MCF 10A (cell line): ENCODE results near the gene AATK. TPM values are rescaled to one million over a fixed set of nuclear protein-coding genes. Genes with fewer than 3 reads are reported as not detected.

Source experiments
- BruUV-seq: library from RNA; stranded (reverse); fragments of 400-500 nt; replicated peaks from 2 replicates; lab custom pipeline; 2021; lab: Mats Ljungman, UMichigan
- CTCF ChIA-PET: fragments of 300-600 bp; sonication (Branson Sonifier 250); formaldehyde crosslinking; extraction: SDS; loops from one replicate; lab custom pipeline; 2021; ENCODE audit warnings: antibody characterized with exemption, inconsistent platforms; lab: Yijun Ruan, JAX
- POLR2A ChIA-PET: fragments of 300-600, 350-650 bp; sonication (Branson Sonifier 250); formaldehyde crosslinking; extraction: SDS; loops from one replicate; lab custom pipeline; 2020; ENCODE audit warnings: antibody characterized with exemption, inconsistent platforms; lab: Yijun Ruan, JAX
- DNase-seq: peaks from one replicate; pipeline ENCODE4 v3.0.0-alpha.2; 2018; ENCODE audit not compliant: unreplicated experiment
- H3K27ac Mint-ChIP-seq: one replicate; pipeline ENCODE4 v1.8.0; 2022; ENCODE audit warnings: mild to moderate bottlenecking, low read depth, mixed read lengths; ENCODE audit not compliant: unreplicated experiment
- H3K27me3 Mint-ChIP-seq: one replicate; pipeline ENCODE4 v1.8.0; 2022; ENCODE audit warnings: mixed read lengths; ENCODE audit not compliant: insufficient read depth, unreplicated experiment
- H3K36me3 Mint-ChIP-seq: one replicate; pipeline ENCODE4 v1.8.0; 2022; ENCODE audit warnings: mild to moderate bottlenecking, moderate library complexity, mixed read lengths; ENCODE audit not compliant: insufficient read depth, unreplicated experiment
- H3K4me1 Mint-ChIP-seq: one replicate; pipeline ENCODE4 v1.8.0; 2022; ENCODE audit warnings: mixed read lengths; ENCODE audit not compliant: insufficient read depth, unreplicated experiment
- H3K4me3 Mint-ChIP-seq: one replicate; pipeline ENCODE4 v1.8.0; 2022; ENCODE audit warnings: mild to moderate bottlenecking, moderate library complexity, mixed read lengths; ENCODE audit not compliant: unreplicated experiment
- H3K9me3 Mint-ChIP-seq: one replicate; pipeline ENCODE4 v1.8.0; 2022; ENCODE audit warnings: mixed read lengths; ENCODE audit not compliant: unreplicated experiment
- CTCF ChIP-seq: fragments of 200-600 bp; IDR thresholded peaks from one replicate; pipeline ENCODE4 v1.8.0; 2022; ENCODE audit warnings: antibody characterized with exemption, mild to moderate bottlenecking; ENCODE audit not compliant: unreplicated experiment
- intact Hi-C: fragments of 100-400 bp; cut with micrococcal nuclease; formaldehyde crosslinking; loops from 2 replicates; pipeline ENCODE4 v1.14.1; 2022
- total RNA-seq: library from RNA; stranded (reverse); gene quantifications from 2 replicates; pipeline ENCODE4 v1.2.3, GENCODE V29; 2022

Gene AATK
- total RNA-seq, 1 experiment from 2014 or later = 1.4 TPM

GRCh38 chr17:81167638-81168037 lies 1.6 kb upstream of the AATK start:
- ChIA-PET CTCF (interaction anchor here (0.6 kb wide), 1 partner anchor 9 kb away, joined by 4 read pairs; no protein-coding TSS in a partner anchor), POLR2A (no interaction called here)
- Mint-ChIP-seq H3K27ac (no peak overlapping the region), H3K4me1 (no peaks in the 10 kb centered on the region), H3K9me3 (no peaks in the 10 kb centered on the region), H3K36me3 (no peaks in the 10 kb centered on the region), H3K4me3 (no peak overlapping the region), H3K27me3 (no peaks in the 10 kb centered on the region)
- no peak for TF ChIP-seq CTCF
- intact Hi-C loops = no loop called here
- no TSS peak for BruUV-seq
- DNase-seq = no peak

- ChIA-PET CTCF (no interaction called here), POLR2A (no interaction called here)
- H3K4me3 Mint-ChIP-seq = no peak overlapping the region
- no peak for TF ChIP-seq CTCF
- BruUV-seq = no TSS peak
- no peaks in the 10 kb centered on the region for H3K27me3 Mint-ChIP-seq
- no peak overlapping the region for H3K27ac Mint-ChIP-seq
- no peak for DNase-seq
- H3K36me3 Mint-ChIP-seq = no peaks in the 10 kb centered on the region
- intact Hi-C loops = no loop called here
- H3K9me3 Mint-ChIP-seq = no peaks in the 10 kb centered on the region
- H3K4me1 Mint-ChIP-seq = no peaks in the 10 kb centered on the region
Measured at GRCh38 chr17:81167194-81167524, 1.1 kb upstream of the AATK start.

- no peaks in the 10 kb centered on the region for H3K9me3 Mint-ChIP-seq
- no peaks in the 10 kb centered on the region for H3K36me3 Mint-ChIP-seq
- H3K4me1 Mint-ChIP-seq = no peaks in the 10 kb centered on the region
- DNase-seq = no peak
- no peak for TF ChIP-seq CTCF
- H3K4me3 Mint-ChIP-seq = no peak within 1 kb of the TSS
- no peak within 1 kb of the TSS for H3K27ac Mint-ChIP-seq
- POLR2A ChIA-PET = interaction anchor here (0.6 kb wide), 1 partner anchor 371 kb away, joined by 3 read pairs; no protein-coding TSS in a partner anchor
- CTCF ChIA-PET = no interaction called here
- BruUV-seq = no TSS peak
- no peaks in the 10 kb centered on the region for H3K27me3 Mint-ChIP-seq
- intact Hi-C loops = no loop called here
Measured at GRCh38 chr17:81165246-81166032, 582 bp downstream of the AATK start, which contains the start of gene PVALEF. Gene PVALEF, plus strand, starts transcription at chr17:81165507. Its CDS starts 15,720 bp downstream, at chr17:81181227.

- intact Hi-C loops = no loop called here
- H3K9me3 Mint-ChIP-seq = no peaks in the 10 kb centered on the region
- H3K27me3 Mint-ChIP-seq = no peaks in the 10 kb centered on the region
- no peaks in the 10 kb centered on the region for H3K4me1 Mint-ChIP-seq
- no peaks in the 10 kb centered on the region for H3K36me3 Mint-ChIP-seq
- H3K27ac Mint-ChIP-seq = no peak overlapping the region
- no TSS peak for BruUV-seq
- no peak overlapping the region for H3K4me3 Mint-ChIP-seq
- POLR2A ChIA-PET = no interaction called here
- no peak for TF ChIP-seq CTCF
- CTCF ChIA-PET = no interaction called here
- no peak for DNase-seq
Measured at GRCh38 chr17:81164371-81165245, 1.4 kb downstream of the AATK start.
